CD14-positive monocyte (primary cell): ENCODE results near the gene TPGS2. TPM values are rescaled to one million over a fixed set of nuclear protein-coding genes. Genes with fewer than 3 reads are reported as not detected.

Experiments used
- DNase-seq, 3 donors: peaks; one replicate each; pipeline ENCODE4 v3.0.0-alpha.2; 2011 to 2022
- H2AFZ ChIP-seq: 2 replicates; pipeline ENCODE4 v1.6.0; 2012; ENCODE audit warnings: mild to moderate bottlenecking, low read depth, low read length, inconsistent platforms; ENCODE audit not compliant: insufficient read depth, poor library complexity, severe bottlenecking
- H3K27ac ChIP-seq, 2 donors: 1 replicate in 1 of 2; 2 replicates in 1 of 2; pipeline ENCODE4 v1.5.1; 2012 to 2013; ENCODE audit warnings: low read length in 2 of 2, control low read depth in 1 of 2, inconsistent platforms in 1 of 2, low read depth in 1 of 2, mild to moderate bottlenecking in 1 of 2
- H3K27me3 ChIP-seq, 2 donors: one replicate each; pipeline versions ENCODE4 v1.6.0 to v1.6.1; 2011 to 2013; ENCODE audit warnings: low read length in 2 of 2; ENCODE audit not compliant: control insufficient read depth in 2 of 2, insufficient read depth in 2 of 2
- H3K36me3 ChIP-seq, 2 donors: replicated peaks in 1 of 2; 1 replicate in 1 of 2; 2 replicates in 1 of 2; pipeline versions ENCODE4 v1.5.1 to v1.6.1; 2012 to 2013; ENCODE audit warnings: low read length in 2 of 2, control low read depth in 1 of 2, inconsistent platforms in 1 of 2, mild to moderate bottlenecking in 1 of 2; ENCODE audit not compliant: insufficient read depth in 2 of 2, control insufficient read depth in 1 of 2
- H3K4me1 ChIP-seq, 2 donors: 1 replicate in 1 of 2; 2 replicates in 1 of 2; pipeline versions ENCODE4 v1.5.1 to v1.6.1; 2012 to 2013; ENCODE audit warnings: low read length in 2 of 2, control low read depth in 1 of 2, inconsistent platforms in 1 of 2, mild to moderate bottlenecking in 1 of 2, moderate library complexity in 1 of 2; ENCODE audit not compliant: insufficient read depth in 2 of 2, control insufficient read depth in 1 of 2
- H3K4me2 ChIP-seq: replicated peaks from 2 replicates; pipeline ENCODE3; 2012; ENCODE audit warnings: low read length, moderate library complexity, mild to moderate bottlenecking; ENCODE audit not compliant: poor library complexity, severe bottlenecking; ENCODE audit errors: extremely low read depth
- H3K4me3 ChIP-seq, 3 experiments: fragments of 200-600 bp in 1 of 3; sonication (generic) in 1 of 3; replicated peaks in 1 of 3; 1 replicate in 2 of 3; 2 replicates in 1 of 3; pipeline ENCODE4 v1.5.1; 2011 to 2013; ENCODE audit warnings: low read length in 3 of 3, mild to moderate bottlenecking in 3 of 3, control low read depth in 2 of 3, low read depth in 2 of 3, inconsistent platforms in 1 of 3, moderate library complexity in 1 of 3
- H3K79me2 ChIP-seq: 2 replicates; pipeline ENCODE4 v1.6.0; 2012; ENCODE audit warnings: mild to moderate bottlenecking, control low read depth, inconsistent platforms, low read length, moderate library complexity; ENCODE audit not compliant: insufficient read depth
- H3K9ac ChIP-seq: 2 replicates; pipeline ENCODE4 v1.6.0; 2017; ENCODE audit warnings: low read length, mild to moderate bottlenecking; ENCODE audit not compliant: insufficient read depth, poor library complexity, severe bottlenecking
- H3K9me3 ChIP-seq, 2 donors: replicated peaks in 1 of 2; 1 replicate in 1 of 2; 2 replicates in 1 of 2; pipeline versions ENCODE4 v1.5.1 to v1.6.1; 2012 to 2013; ENCODE audit warnings: low read length in 2 of 2, control low read depth in 1 of 2; ENCODE audit not compliant: control insufficient read depth in 1 of 2, insufficient read depth in 1 of 2
- H4K20me1 ChIP-seq: 2 replicates; pipeline ENCODE4 v1.6.0; 2012; ENCODE audit warnings: mild to moderate bottlenecking, low read length, control low read depth, moderate library complexity; ENCODE audit not compliant: insufficient read depth
- H3K27ac Mint-ChIP-seq, 7 donors: one replicate each; pipeline ENCODE4 v1.8.0; 2020; ENCODE audit warnings: mild to moderate bottlenecking in 7 of 7, mixed read lengths in 7 of 7, moderate library complexity in 6 of 7, inconsistent platforms in 2 of 7
- H3K27me3 Mint-ChIP-seq, 3 donors: one replicate each; pipeline ENCODE4 v1.8.0; 2021 to 2022; ENCODE audit warnings: low read depth in 3 of 3, mild to moderate bottlenecking in 3 of 3, mixed read lengths in 3 of 3, moderate library complexity in 3 of 3, inconsistent platforms in 1 of 3
- H3K36me3 Mint-ChIP-seq, 2 donors: one replicate each; pipeline ENCODE4 v1.8.0; 2020; ENCODE audit warnings: mixed read lengths in 2 of 2, inconsistent platforms in 1 of 2, mild to moderate bottlenecking in 1 of 2
- H3K4me1 Mint-ChIP-seq: one replicate; pipeline ENCODE4 v1.8.0; 2020; ENCODE audit warnings: mild to moderate bottlenecking, mixed read lengths
- H3K4me3 Mint-ChIP-seq, 2 donors: one replicate each; pipeline ENCODE4 v1.8.0; 2020; ENCODE audit warnings: mild to moderate bottlenecking in 2 of 2, mixed read lengths in 2 of 2, moderate library complexity in 1 of 2
- H3K9me3 Mint-ChIP-seq, 7 donors: one replicate each; pipeline ENCODE4 v1.8.0; 2020 to 2022; ENCODE audit warnings: mixed read lengths in 7 of 7, mild to moderate bottlenecking in 6 of 7, moderate library complexity in 6 of 7, inconsistent platforms in 2 of 7
- WGBS: methylation state at CpG from one replicate; pipeline ENCODE4 v1.1.5; 2013; ENCODE audit warnings: missing lambda C conversion rate; ENCODE audit not compliant: insufficient coverage; 5-methylcytosine and 5-hydroxymethylcytosine counted together
- intact Hi-C, 2 donors: fragments of 100-400 bp; cut with micrococcal nuclease; formaldehyde crosslinking; loops; one replicate each; pipeline versions ENCODE4 v1.15.0 to v1.15.1; 2023
- polyA plus RNA-seq, 3 donors: library from polyadenylated mRNA; depleted of rRNA in 1 of 3; unstranded in 2 of 3; stranded (reverse) in 1 of 3; fragments of 300-500 nt in 2 of 3; fragments of >200 nt in 1 of 3; fragmentation: Illumina TruSeq in 2 of 3; gene quantifications; 1 replicate in 2 of 3; 2 replicates in 1 of 3; pipeline ENCODE4 v1.2.3, GENCODE V29; 2012 to 2021
- TF ChIP-seq, protein P1 (sequence below): fragments of 200-600 bp; IDR thresholded peaks from one replicate; pipeline ENCODE4 v1.8.0; 2022; ENCODE audit warnings: antibody characterized with exemption, mild to moderate bottlenecking

The TPGS2 gene
- polyA plus RNA-seq, 3 donors, result 27.6 to 50.1 (median 41.5) TPM

DNA sequence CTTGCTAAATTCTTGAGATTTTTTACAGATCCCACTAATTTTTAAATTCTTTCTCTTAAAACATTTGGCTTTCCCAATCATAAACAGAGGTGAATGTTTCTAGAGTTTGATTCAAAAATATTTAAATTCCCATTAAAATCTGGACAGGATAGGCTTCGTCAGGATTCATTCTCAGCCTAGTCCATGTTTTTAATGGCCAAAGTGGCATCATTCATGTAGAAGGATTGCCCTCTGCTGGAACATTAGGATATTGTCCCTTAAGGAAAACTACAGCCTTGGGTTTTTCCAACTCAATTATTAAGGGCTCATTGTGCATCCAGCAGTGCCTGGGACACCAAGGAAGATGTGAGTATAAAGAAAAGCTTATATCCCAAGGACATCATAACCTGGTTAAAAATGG lies 71.7 kb downstream of the TPGS2 start:
- Histone ChIP-seq H3K4me2 (no peak overlapping the region), H3K9me3 (no peaks in the 10 kb centered on the region), H3K27me3 (no peaks in the 10 kb centered on the region), H3K27ac (no peak overlapping the region), H3K4me1 (no peaks in the 10 kb centered on the region), H3K79me2 (no peaks in the 10 kb centered on the region), H2AFZ (no peak overlapping the region), H3K36me3 (no peaks in the 10 kb centered on the region), H4K20me1 (no peaks in the 10 kb centered on the region), H3K4me3 (no peak overlapping the region), H3K9ac (no peak overlapping the region)
- Mint-ChIP-seq H3K9me3 (peaks cover 0 to 2% (median 0%) of the 10 kb centered on the region in 7 donors), H3K4me1 (no peaks in the 10 kb centered on the region), H3K27me3 (peaks cover 0 to 2% (median 1%) of the 10 kb centered on the region in 3 donors), H3K36me3 (no peaks in the 10 kb centered on the region), H3K4me3 (no peak overlapping the region), H3K27ac (no peak overlapping the region)
- 60% methylated on average over 1 of the region's 1 CpG for WGBS
- TF ChIP-seq, protein P1, sequence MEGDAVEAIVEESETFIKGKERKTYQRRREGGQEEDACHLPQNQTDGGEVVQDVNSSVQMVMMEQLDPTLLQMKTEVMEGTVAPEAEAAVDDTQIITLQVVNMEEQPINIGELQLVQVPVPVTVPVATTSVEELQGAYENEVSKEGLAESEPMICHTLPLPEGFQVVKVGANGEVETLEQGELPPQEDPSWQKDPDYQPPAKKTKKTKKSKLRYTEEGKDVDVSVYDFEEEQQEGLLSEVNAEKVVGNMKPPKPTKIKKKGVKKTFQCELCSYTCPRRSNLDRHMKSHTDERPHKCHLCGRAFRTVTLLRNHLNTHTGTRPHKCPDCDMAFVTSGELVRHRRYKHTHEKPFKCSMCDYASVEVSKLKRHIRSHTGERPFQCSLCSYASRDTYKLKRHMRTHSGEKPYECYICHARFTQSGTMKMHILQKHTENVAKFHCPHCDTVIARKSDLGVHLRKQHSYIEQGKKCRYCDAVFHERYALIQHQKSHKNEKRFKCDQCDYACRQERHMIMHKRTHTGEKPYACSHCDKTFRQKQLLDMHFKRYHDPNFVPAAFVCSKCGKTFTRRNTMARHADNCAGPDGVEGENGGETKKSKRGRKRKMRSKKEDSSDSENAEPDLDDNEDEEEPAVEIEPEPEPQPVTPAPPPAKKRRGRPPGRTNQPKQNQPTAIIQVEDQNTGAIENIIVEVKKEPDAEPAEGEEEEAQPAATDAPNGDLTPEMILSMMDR, result peak; percentile 9
- intact Hi-C loops, result no loop called here
- DNase-seq, result no peak

DNA sequence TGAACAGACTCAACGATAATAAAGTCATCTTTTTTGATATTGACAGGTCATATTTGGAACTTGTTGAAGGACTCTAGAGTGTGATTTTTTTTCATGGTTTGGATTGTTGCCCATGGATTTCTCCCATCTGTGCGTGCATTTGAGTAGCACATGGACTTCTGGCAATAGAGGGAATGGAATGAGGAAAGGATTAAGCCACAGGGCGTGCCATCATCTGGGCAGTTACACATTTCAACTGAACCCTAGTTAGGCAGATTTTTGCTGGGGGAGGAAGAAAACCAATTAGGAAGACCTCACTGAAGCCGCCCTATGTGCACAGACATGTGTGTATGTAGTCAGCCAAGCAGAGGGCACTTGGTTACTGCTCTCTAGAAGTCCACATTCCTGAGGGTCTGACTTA lies 72.6 kb downstream of the TPGS2 start:
- Histone ChIP-seq H3K4me1 (no peaks in the 10 kb centered on the region), H4K20me1 (no peaks in the 10 kb centered on the region), H3K27me3 (no peaks in the 10 kb centered on the region), H3K9me3 (no peaks in the 10 kb centered on the region), H3K4me3 (no peak overlapping the region), H3K36me3 (no peaks in the 10 kb centered on the region), H2AFZ (no peak overlapping the region), H3K4me2 (no peak overlapping the region), H3K27ac (no peak overlapping the region), H3K9ac (no peak overlapping the region), H3K79me2 (no peaks in the 10 kb centered on the region)
- Mint-ChIP-seq H3K36me3 (no peaks in the 10 kb centered on the region), H3K9me3 (peaks cover 0 to 2% (median 0%) of the 10 kb centered on the region in 7 donors), H3K4me1 (no peaks in the 10 kb centered on the region), H3K27ac (no peak overlapping the region), H3K27me3 (peaks cover 0 to 2% (median 1%) of the 10 kb centered on the region in 3 donors), H3K4me3 (no peak overlapping the region)
- 92% methylated on average over 2 of the region's 4 CpGs for WGBS
- intact Hi-C loops, result no loop called here
- TF ChIP-seq, protein P1, result no peak
- DNase-seq, result no peak
